IMR-90 (cell line): ENCODE results near the gene IFRD2. TPM values are rescaled to one million over a fixed set of nuclear protein-coding genes. Genes with fewer than 3 reads are reported as not detected.

Source experiments
- ATAC-seq: fragments of 200-7000 bp; cut with Tn5 transposase; 2 replicates; pipeline ENCODE4 v1.9.1; 2020; ENCODE audit warnings: low read depth, mild to moderate bottlenecking, moderate library complexity
- BruUV-seq: library from RNA; stranded (reverse); fragments of 400-500 nt; replicated peaks from 2 replicates; lab custom pipeline; 2021; lab: Mats Ljungman, UMichigan
- CTCF ChIA-PET: fragments of 300-600 bp; formaldehyde crosslinking; extraction: SDS; loops from one replicate; lab custom pipeline; 2021; ENCODE audit warnings: antibody characterized with exemption; lab: Yijun Ruan, JAX
- POLR2A ChIA-PET: fragments of 300-600 bp; sonication (Branson Sonifier 250); formaldehyde crosslinking; loops from one replicate; lab custom pipeline; 2022; ENCODE audit warnings: antibody characterized with exemption; ENCODE audit not compliant: unreplicated experiment; lab: Charles Lee
- DNase-seq: peaks from one replicate; pipeline ENCODE4 v3.0.0; 2013
- H2AFZ ChIP-seq: replicated peaks from 2 replicates; pipeline ENCODE3; 2013; ENCODE audit warnings: low read length, mild to moderate bottlenecking; ENCODE audit not compliant: poor library complexity
- H2AK5ac ChIP-seq: 2 replicates; pipeline ENCODE4 v1.6.1; 2013; ENCODE audit warnings: low read depth, low read length, inconsistent platforms
- H2AK9ac ChIP-seq: replicated peaks from 2 replicates; pipeline ENCODE3; 2013; ENCODE audit warnings: mild to moderate bottlenecking, low read depth, low read length, moderate library complexity; ENCODE audit not compliant: poor library complexity
- H2BK120ac ChIP-seq: 2 replicates; pipeline ENCODE4 v1.6.1; 2013; ENCODE audit warnings: low read depth, low read length, inconsistent platforms
- H2BK15ac ChIP-seq: 3 replicates; pipeline ENCODE4 v1.6.1; 2013; ENCODE audit warnings: low read depth, low read length, inconsistent platforms
- H2BK20ac ChIP-seq: 2 replicates; pipeline ENCODE4 v1.6.1; 2013; ENCODE audit warnings: low read depth, mild to moderate bottlenecking, inconsistent platforms, low read length, moderate library complexity
- H2BK5ac ChIP-seq: 2 replicates; pipeline ENCODE4 v1.6.1; 2013; ENCODE audit warnings: mild to moderate bottlenecking, low read depth, low read length, inconsistent platforms; ENCODE audit not compliant: poor library complexity, severe bottlenecking
- H3K14ac ChIP-seq: replicated peaks from 2 replicates; pipeline ENCODE4 v1.6.1; 2013; ENCODE audit warnings: low read depth, low read length, inconsistent platforms
- H3K18ac ChIP-seq: 2 replicates; pipeline ENCODE4 v1.6.1; 2013; ENCODE audit warnings: low read depth, low read length, control low read depth
- H3K23ac ChIP-seq: 2 replicates; pipeline ENCODE4 v1.6.1; 2013; ENCODE audit warnings: low read depth, low read length, inconsistent platforms
- H3K27ac ChIP-seq: 2 replicates; pipeline ENCODE4 v1.5.1; 2013; ENCODE audit warnings: mild to moderate bottlenecking, control low read depth, low read length; ENCODE audit not compliant: insufficient read depth
- H3K27me3 ChIP-seq: 2 replicates; pipeline ENCODE4 v1.6.1; 2013; ENCODE audit warnings: low read length; ENCODE audit not compliant: control insufficient read depth, insufficient read depth
- H3K36me3 ChIP-seq: 2 replicates; pipeline ENCODE4 v1.6.1; 2013; ENCODE audit warnings: low read length, mixed read lengths; ENCODE audit not compliant: control insufficient read depth, insufficient read depth
- H3K4ac ChIP-seq: 2 replicates; pipeline ENCODE4 v1.6.1; 2013; ENCODE audit warnings: low read depth, low read length, inconsistent platforms
- H3K4me1 ChIP-seq: 2 replicates; pipeline ENCODE4 v1.6.1; 2013; ENCODE audit warnings: low read length, mixed read lengths; ENCODE audit not compliant: control insufficient read depth, insufficient read depth
- H3K4me2 ChIP-seq: 2 replicates; pipeline ENCODE4 v1.6.1; 2013; ENCODE audit warnings: low read depth, mild to moderate bottlenecking, control low read depth, low read length, moderate library complexity
- H3K4me3 ChIP-seq: 2 replicates; pipeline ENCODE4 v1.5.1; 2013; ENCODE audit warnings: low read depth, mild to moderate bottlenecking, control low read depth, low read length, moderate library complexity; ENCODE audit not compliant: insufficient read depth
- H3K56ac ChIP-seq: 2 replicates; pipeline ENCODE4 v1.6.1; 2013; ENCODE audit warnings: low read length, inconsistent platforms; ENCODE audit not compliant: insufficient read depth; ENCODE audit errors: extremely low read depth
- H3K79me1 ChIP-seq, 2 experiments: 2 replicates each; pipeline ENCODE4 v1.6.1; 2013; ENCODE audit warnings: low read length in 2 of 2, inconsistent platforms in 1 of 2, low read depth in 1 of 2
- H3K9ac ChIP-seq: 2 replicates; pipeline ENCODE4 v1.6.1; 2013; ENCODE audit warnings: low read depth, low read length, control low read depth
- H3K9me1 ChIP-seq: 2 replicates; pipeline ENCODE4 v1.6.1; 2013; ENCODE audit warnings: low read length, inconsistent platforms; ENCODE audit not compliant: insufficient read depth
- H3K9me3 ChIP-seq: 2 replicates; pipeline ENCODE4 v1.6.1; 2013; ENCODE audit warnings: low read length; ENCODE audit not compliant: control insufficient read depth, insufficient read depth
- H4K20me1 ChIP-seq: 2 replicates; pipeline ENCODE4 v1.6.1; 2013; ENCODE audit warnings: low read length, inconsistent platforms; ENCODE audit not compliant: insufficient read depth
- H4K5ac ChIP-seq: 2 replicates; pipeline ENCODE4 v1.6.1; 2013; ENCODE audit warnings: mild to moderate bottlenecking, low read depth, low read length, control low read depth
- H4K8ac ChIP-seq, 2 experiments: 2 replicates each; pipeline ENCODE4 v1.6.1; 2013; ENCODE audit warnings: low read depth in 2 of 2, low read length in 2 of 2, control low read depth in 1 of 2, inconsistent platforms in 1 of 2
- H4K91ac ChIP-seq: 2 replicates; pipeline ENCODE4 v1.6.1; 2013; ENCODE audit warnings: low read depth, low read length, inconsistent platforms; ENCODE audit not compliant: insufficient read depth
- BHLHE40 ChIP-seq: fragments of 150-350 bp; IDR thresholded peaks from 2 replicates; pipeline ENCODE4 v1.6.1; 2016; ENCODE audit warnings: mild to moderate bottlenecking, low read depth, low read length
- CEBPB ChIP-seq: IDR thresholded peaks from 2 replicates; pipeline ENCODE4 v1.6.1; 2012; ENCODE audit warnings: low read depth, low read length, improper control_type of control experiment
- CHD1 ChIP-seq: IDR thresholded peaks from 2 replicates; pipeline ENCODE4 v1.6.1; 2012; ENCODE audit warnings: low read depth, low read length, improper control_type of control experiment
- CTCF ChIP-seq: conservative IDR thresholded peaks from 2 replicates; pipeline ENCODE4 v1.5.1; 2012; ENCODE audit warnings: mild to moderate bottlenecking, low read depth, low read length, improper control_type of control experiment
- FOS ChIP-seq: fragments of 150-350 bp; IDR thresholded peaks from 2 replicates; pipeline ENCODE4 v1.6.1; 2016; ENCODE audit warnings: low read depth, low read length
- MAZ ChIP-seq: IDR thresholded peaks from 2 replicates; pipeline ENCODE4 v1.6.1; 2012; ENCODE audit warnings: low read depth, mild to moderate bottlenecking, low read length, improper control_type of control experiment, moderate library complexity, borderline replicate concordance
- MXI1 ChIP-seq: IDR thresholded peaks from 2 replicates; pipeline ENCODE4 v1.6.1; 2012; ENCODE audit warnings: low read depth, mild to moderate bottlenecking, low read length, moderate library complexity, borderline replicate concordance
- NFE2L2 ChIP-seq: fragments of 150-350 bp; IDR thresholded peaks from 2 replicates; pipeline ENCODE4 v1.6.1; 2016; ENCODE audit warnings: low read depth, mild to moderate bottlenecking, low read length
- POLR2A ChIP-seq: IDR thresholded peaks from 2 replicates; pipeline ENCODE4 v1.6.1; 2012; ENCODE audit warnings: mild to moderate bottlenecking, low read depth, low read length
- RAD21 ChIP-seq: IDR thresholded peaks from 2 replicates; pipeline ENCODE4 v1.6.1; 2012; ENCODE audit warnings: low read length, improper control_type of control experiment
- RCOR1 ChIP-seq: IDR thresholded peaks from 2 replicates; pipeline ENCODE4 v1.6.1; 2012; ENCODE audit warnings: mild to moderate bottlenecking, low read length, improper control_type of control experiment; ENCODE audit not compliant: insufficient replicate concordance
- RFX5 ChIP-seq: IDR thresholded peaks from 2 replicates; pipeline ENCODE4 v1.8.0; 2012; ENCODE audit warnings: low read depth, mild to moderate bottlenecking, low read length, moderate library complexity
- SMC3 ChIP-seq: fragments of 150-350 bp; IDR thresholded peaks from 2 replicates; pipeline ENCODE4 v1.6.1; 2016; ENCODE audit warnings: low read depth, mild to moderate bottlenecking, antibody characterized with exemption, low read length, moderate library complexity
- WGBS, 2 experiments: methylation state at CpG; one replicate each; pipeline versions ENCODE4 v1.1.5 to v1.1.7; 2013; ENCODE audit warnings: missing lambda C conversion rate in 2 of 2; ENCODE audit not compliant: insufficient read length in 1 of 2; ENCODE audit errors: extremely low coverage in 2 of 2; 5-methylcytosine and 5-hydroxymethylcytosine counted together
- dilution Hi-C: fragments of 300-500 bp; cut with HindIII; formaldehyde crosslinking; loops from one replicate; pipeline ENCODE4 v1.14.3; 2018; ENCODE audit warnings: low sequenced_read_pairs; ENCODE audit not compliant: unreplicated experiment
- in situ Hi-C: fragments of 300-500 bp; cut with MboI; formaldehyde crosslinking; loops from 3 replicates; pipeline ENCODE4 v1.14.3; 2019; ENCODE audit warnings: low sequenced_read_pairs, inconsistent platforms, mixed read lengths
- intact Hi-C: fragments of 100-400 bp; cut with micrococcal nuclease; formaldehyde crosslinking; loops from 2 replicates; pipeline ENCODE4 v1.10.0; 2022
- polyA plus RNA-seq, 3 experiments: library from polyadenylated mRNA; depleted of rRNA; stranded (reverse); fragments of >200 nt; gene quantifications; 2 replicates each; pipeline ENCODE4 v1.2.3, GENCODE V29; 2012; ENCODE audit warnings: low replicate concordance in 1 of 3
- total RNA-seq: library from RNA; depleted of rRNA; stranded (reverse); fragments of >200 nt; gene quantifications from 2 replicates; pipeline ENCODE4 v1.2.3, GENCODE V29; 2012
- TF ChIP-seq, protein P1 (sequence below): fragments of 150-350 bp; IDR thresholded peaks from 2 replicates; pipeline ENCODE4 v1.6.1; 2016; ENCODE audit warnings: low read depth, mild to moderate bottlenecking, low read length, moderate library complexity, borderline replicate concordance

Gene IFRD2
- total and polyA plus RNA-seq, 2 of the 4 experiments (the other 2 are of a cell fraction), result 52.7 to 79.1 TPM

- H2BK15ac ChIP-seq, result peak overlapping the region; percentile 97; the same call in 2 of the 3 replicates
- H4K5ac ChIP-seq, result peak overlapping the region; percentile 47
- H3K79me1 ChIP-seq, result peaks cover 3 to 59% of the 10 kb centered on the region in 2 experiments; a peak in 3 of 4 replicates
- peak overlapping the region; percentile 52; the same call in 1 of the 2 replicates for H3K23ac ChIP-seq
- in situ Hi-C loops, result no loop called here
- no peaks in the 10 kb centered on the region for H3K27me3 ChIP-seq
- H2AK9ac ChIP-seq, result peak overlapping the region; percentile 97
- dilution Hi-C loops, result no loop called here
- peak overlapping the region; percentile 100 for H2AK5ac ChIP-seq
- intact Hi-C loops, result no loop called here
- peak overlapping the region; percentile 53 for H3K4me3 ChIP-seq
- POLR2A ChIA-PET, result no interaction called here
- CTCF ChIA-PET, result interaction anchor here (0.5 to 1.6 kb wide), 2 partner anchors 29 to 39 kb away, joined by 3 to 5 read pairs; no protein-coding TSS in a partner anchor
- H3K9me3 ChIP-seq, result no peaks in the 10 kb centered on the region
- H3K9ac ChIP-seq, result peak overlapping the region; percentile 61
- peak overlapping the region; percentile 96; the same call in 1 of the 2 replicates for H2BK20ac ChIP-seq
- BruUV-seq, result no TSS peak
- H2AFZ ChIP-seq, result peak overlapping the region; percentile 90
- H2BK120ac ChIP-seq, result peak overlapping the region; percentile 97
- H3K18ac ChIP-seq, result peak overlapping the region; percentile 15
- H4K20me1 ChIP-seq, result no peaks in the 10 kb centered on the region
- H3K9me1 ChIP-seq, result peaks cover 48% of the 10 kb centered on the region
- no peak for ATAC-seq
- peak overlapping the region; percentile 100 for H3K4ac ChIP-seq
- H4K8ac ChIP-seq, result peak overlapping the region; percentile 94 to 99
- TF ChIP-seq CTCF (no peak), RCOR1 (no peak), CEBPB (no peak), MAZ (no peak), CHD1 (no peak), NFE2L2 (no peak), POLR2A (no peak), FOS (no peak), RAD21 (no peak), MXI1 (no peak), RFX5 (no peak), SMC3 (no peak), BHLHE40 (no peak)
- TF ChIP-seq, protein P1, sequence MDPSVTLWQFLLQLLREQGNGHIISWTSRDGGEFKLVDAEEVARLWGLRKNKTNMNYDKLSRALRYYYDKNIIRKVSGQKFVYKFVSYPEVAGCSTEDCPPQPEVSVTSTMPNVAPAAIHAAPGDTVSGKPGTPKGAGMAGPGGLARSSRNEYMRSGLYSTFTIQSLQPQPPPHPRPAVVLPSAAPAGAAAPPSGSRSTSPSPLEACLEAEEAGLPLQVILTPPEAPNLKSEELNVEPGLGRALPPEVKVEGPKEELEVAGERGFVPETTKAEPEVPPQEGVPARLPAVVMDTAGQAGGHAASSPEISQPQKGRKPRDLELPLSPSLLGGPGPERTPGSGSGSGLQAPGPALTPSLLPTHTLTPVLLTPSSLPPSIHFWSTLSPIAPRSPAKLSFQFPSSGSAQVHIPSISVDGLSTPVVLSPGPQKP, result no peak
- H3K4me1 ChIP-seq, result peaks cover 65% of the 10 kb centered on the region
- H2BK5ac ChIP-seq, result peak overlapping the region; percentile 33
- peaks cover 2% of the 10 kb centered on the region; the same call in 1 of the 2 replicates for H3K36me3 ChIP-seq
- peak overlapping the region; percentile 47; the same call in 1 of the 2 replicates for H3K56ac ChIP-seq
- DNase-seq, result no peak
- H3K4me2 ChIP-seq, result peak overlapping the region; percentile 63
- H3K27ac ChIP-seq, result peak overlapping the region; percentile 60
- H3K14ac ChIP-seq, result peak overlapping the region; percentile 93
- WGBS, 2 experiments, result no CpG with 5 or more reads among the region's 7 CpGs
- peak overlapping the region; percentile 99 for H4K91ac ChIP-seq
Observed at GRCh38 chr3:50266836-50267235, 25.4 kb downstream of the IFRD2 start.
